ENCODE measurements around the gene MCTP2.

DNA sequence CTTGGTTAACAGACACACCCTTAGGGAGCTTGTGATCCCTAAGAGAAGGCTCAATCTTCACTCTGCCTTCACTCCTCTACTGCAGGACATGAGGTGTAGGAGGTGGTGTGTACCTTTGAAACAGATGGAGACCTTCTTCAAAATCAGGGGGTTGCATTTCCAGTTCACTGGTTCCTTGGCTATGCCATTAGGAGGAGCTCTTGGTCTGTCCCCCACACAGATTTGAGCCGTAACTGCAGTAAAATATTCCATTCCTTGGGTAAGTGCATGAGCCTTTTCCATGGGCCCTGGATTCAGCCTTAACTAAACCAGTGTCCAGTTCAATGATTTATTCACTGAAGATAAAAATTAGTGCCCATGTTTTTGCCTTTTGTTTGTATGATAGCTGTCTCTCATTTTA lies 144.6 kb downstream of the MCTP2 start:
- TF ChIP-seq ESRRA (IDR thresholded peaks at IDR 0.05; ENCODE audit: borderline replicate concordance, low read depth): no peak
- TF ChIP-seq SP1 (CRISPR knock-in tag; IDR thresholded peaks at IDR 0.05): no peak
- TF ChIP-seq IRF2 (CRISPR knock-in tag; IDR thresholded peaks at IDR 0.05): no peak
- TF ChIP-seq POLR2H (tag; IDR thresholded peaks at IDR 0.05; ENCODE audit: low read depth): no peak
- no peak for TF ChIP-seq GABPA (tag; conservative IDR thresholded peaks at IDR 0.05; ENCODE audit: low read depth)
- no peak for TF ChIP-seq PCBP2 (IDR thresholded peaks at IDR 0.05; ENCODE audit: low read depth, low read length, poor library complexity, severe bottlenecking)
- TF ChIP-seq, protein P1, sequence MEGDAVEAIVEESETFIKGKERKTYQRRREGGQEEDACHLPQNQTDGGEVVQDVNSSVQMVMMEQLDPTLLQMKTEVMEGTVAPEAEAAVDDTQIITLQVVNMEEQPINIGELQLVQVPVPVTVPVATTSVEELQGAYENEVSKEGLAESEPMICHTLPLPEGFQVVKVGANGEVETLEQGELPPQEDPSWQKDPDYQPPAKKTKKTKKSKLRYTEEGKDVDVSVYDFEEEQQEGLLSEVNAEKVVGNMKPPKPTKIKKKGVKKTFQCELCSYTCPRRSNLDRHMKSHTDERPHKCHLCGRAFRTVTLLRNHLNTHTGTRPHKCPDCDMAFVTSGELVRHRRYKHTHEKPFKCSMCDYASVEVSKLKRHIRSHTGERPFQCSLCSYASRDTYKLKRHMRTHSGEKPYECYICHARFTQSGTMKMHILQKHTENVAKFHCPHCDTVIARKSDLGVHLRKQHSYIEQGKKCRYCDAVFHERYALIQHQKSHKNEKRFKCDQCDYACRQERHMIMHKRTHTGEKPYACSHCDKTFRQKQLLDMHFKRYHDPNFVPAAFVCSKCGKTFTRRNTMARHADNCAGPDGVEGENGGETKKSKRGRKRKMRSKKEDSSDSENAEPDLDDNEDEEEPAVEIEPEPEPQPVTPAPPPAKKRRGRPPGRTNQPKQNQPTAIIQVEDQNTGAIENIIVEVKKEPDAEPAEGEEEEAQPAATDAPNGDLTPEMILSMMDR (IDR thresholded peaks at IDR 0.05 in 2 of 3, conservative IDR thresholded peaks at IDR 0.05 in 1 of 3; ENCODE audit: insufficient read depth in 2 of 3, low read depth in 1 of 3, low read length in 3 of 3): no peak
- TF ChIP-seq, protein P2, sequence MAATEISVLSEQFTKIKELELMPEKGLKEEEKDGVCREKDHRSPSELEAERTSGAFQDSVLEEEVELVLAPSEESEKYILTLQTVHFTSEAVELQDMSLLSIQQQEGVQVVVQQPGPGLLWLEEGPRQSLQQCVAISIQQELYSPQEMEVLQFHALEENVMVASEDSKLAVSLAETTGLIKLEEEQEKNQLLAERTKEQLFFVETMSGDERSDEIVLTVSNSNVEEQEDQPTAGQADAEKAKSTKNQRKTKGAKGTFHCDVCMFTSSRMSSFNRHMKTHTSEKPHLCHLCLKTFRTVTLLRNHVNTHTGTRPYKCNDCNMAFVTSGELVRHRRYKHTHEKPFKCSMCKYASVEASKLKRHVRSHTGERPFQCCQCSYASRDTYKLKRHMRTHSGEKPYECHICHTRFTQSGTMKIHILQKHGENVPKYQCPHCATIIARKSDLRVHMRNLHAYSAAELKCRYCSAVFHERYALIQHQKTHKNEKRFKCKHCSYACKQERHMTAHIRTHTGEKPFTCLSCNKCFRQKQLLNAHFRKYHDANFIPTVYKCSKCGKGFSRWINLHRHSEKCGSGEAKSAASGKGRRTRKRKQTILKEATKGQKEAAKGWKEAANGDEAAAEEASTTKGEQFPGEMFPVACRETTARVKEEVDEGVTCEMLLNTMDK (IDR thresholded peaks at IDR 0.05; ENCODE audit: borderline replicate concordance, insufficient read depth, low read depth, low read length, poor library complexity, severe bottlenecking): no peak

Data from K562 (cell line).